Breast epithelium (tissue), 4 donors: Measurements from ENCODE around the gene FYCO1. TPM values are rescaled to one million over a fixed set of nuclear protein-coding genes. Genes with fewer than 3 reads are reported as not detected.

ENCODE experiments used
- DNase-seq, 2 donors: peaks; one replicate each; pipeline ENCODE4 v3.0.0-alpha.2; 2019; ENCODE audit warnings: low spot score in 2 of 2
- H3K27ac ChIP-seq, 2 donors: fragments of 200-600 bp; sonication (generic) in 1 of 2; one replicate each; pipeline ENCODE4 v1.5.1; 2016 to 2019; ENCODE audit warnings: mild to moderate bottlenecking in 1 of 2
- H3K27me3 ChIP-seq, 2 donors: fragments of 200-600 bp; sonication (generic) in 1 of 2; one replicate each; pipeline versions ENCODE4 v1.5.1 to v1.6.0; 2017 to 2019; ENCODE audit warnings: control low read depth in 1 of 2, mild to moderate bottlenecking in 1 of 2
- H3K36me3 ChIP-seq: fragments of 200-600 bp; one replicate; pipeline ENCODE4 v1.5.1; 2019
- H3K4me1 ChIP-seq, 2 donors: fragments of 200-600 bp; sonication (generic); one replicate each; pipeline ENCODE4 v1.5.1; 2016 to 2019; ENCODE audit warnings: control low read depth in 1 of 2
- H3K4me3 ChIP-seq, 3 donors: fragments of 200-600 bp; sonication (generic); 1 replicate in 2 of 3; 2 replicates in 1 of 3; pipeline ENCODE4 v1.5.1; 2016 to 2019; ENCODE audit warnings: mild to moderate bottlenecking in 3 of 3, moderate library complexity in 2 of 3
- H3K9me3 ChIP-seq, 2 donors: fragments of 200-600 bp; sonication (generic) in 1 of 2; one replicate each; pipeline ENCODE4 v1.5.1; 2016 to 2019; ENCODE audit warnings: control low read depth in 1 of 2
- POLR2A ChIP-seq: fragments of 450-650 bp; IDR thresholded peaks from one replicate; pipeline ENCODE4 v1.6.1; 2016; ENCODE audit warnings: antibody characterized with exemption, mild to moderate bottlenecking, moderate library complexity
- POLR2AphosphoS5 ChIP-seq, 3 donors: sonication (generic); formaldehyde crosslinking; IDR thresholded peaks; one replicate each; pipeline ENCODE4 v1.6.1; 2017; ENCODE audit warnings: antibody characterized with exemption in 3 of 3
- intact Hi-C: fragments of 100-400 bp; cut with DNase I; formaldehyde crosslinking; loops from one replicate; pipeline ENCODE4 v1.15.1; 2023; ENCODE audit warnings: low total_unique reads
- total RNA-seq, 3 donors: library from RNA; depleted of rRNA; stranded (reverse); fragments of >200 nt; gene quantifications; one replicate each; pipeline ENCODE4 v1.1.0, GENCODE V29; 2016
- TF ChIP-seq, protein P1 (sequence below), 3 donors: fragments of 450-650 bp; IDR thresholded peaks; one replicate each; pipeline ENCODE4 v1.5.1; 2016 to 2017; ENCODE audit warnings: antibody characterized with exemption in 3 of 3, mild to moderate bottlenecking in 3 of 3, moderate library complexity in 3 of 3

Gene FYCO1
- total RNA-seq, 3 donors from 2014 or later, result 40.7 to 48.2 (median 44.6) TPM

DNA sequence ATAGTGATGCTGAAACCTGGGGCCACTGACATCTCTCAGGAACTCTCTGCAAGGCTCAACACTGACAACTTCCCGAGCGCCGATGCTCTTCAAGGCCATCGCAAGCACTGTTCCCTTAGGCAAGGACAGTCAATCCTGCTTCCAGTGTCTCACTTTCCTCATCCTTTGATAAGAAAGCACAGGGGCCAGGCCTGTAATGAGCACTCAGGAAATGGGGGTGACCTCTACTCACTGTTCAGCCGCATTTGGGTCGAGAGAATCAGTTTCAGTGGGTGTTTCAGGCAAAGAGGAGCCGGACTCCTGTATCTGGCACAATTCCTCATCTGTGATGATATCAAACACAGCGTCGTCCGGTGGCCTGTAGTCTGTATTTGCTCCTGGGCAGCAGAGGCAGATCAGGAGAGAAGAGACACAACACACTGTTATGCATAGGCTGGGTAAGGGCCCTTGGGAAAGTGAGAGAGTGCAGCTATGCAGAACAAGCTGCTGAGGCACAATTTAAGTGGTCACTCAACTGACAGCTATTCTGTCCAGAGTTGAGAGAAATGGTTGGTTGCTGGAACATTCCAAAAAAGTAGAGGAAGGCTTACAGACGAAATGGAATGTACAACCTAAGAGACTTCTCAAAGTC lies 40.5 kb downstream of the FYCO1 start:
- Histone ChIP-seq H3K4me1 (no peaks in the 10 kb centered on the region), H3K36me3 (peaks cover 8% of the 10 kb centered on the region)
- TF ChIP-seq POLR2AphosphoS5 (IDR thresholded peaks at IDR 0.05), result no peak
- TF ChIP-seq, protein P1, sequence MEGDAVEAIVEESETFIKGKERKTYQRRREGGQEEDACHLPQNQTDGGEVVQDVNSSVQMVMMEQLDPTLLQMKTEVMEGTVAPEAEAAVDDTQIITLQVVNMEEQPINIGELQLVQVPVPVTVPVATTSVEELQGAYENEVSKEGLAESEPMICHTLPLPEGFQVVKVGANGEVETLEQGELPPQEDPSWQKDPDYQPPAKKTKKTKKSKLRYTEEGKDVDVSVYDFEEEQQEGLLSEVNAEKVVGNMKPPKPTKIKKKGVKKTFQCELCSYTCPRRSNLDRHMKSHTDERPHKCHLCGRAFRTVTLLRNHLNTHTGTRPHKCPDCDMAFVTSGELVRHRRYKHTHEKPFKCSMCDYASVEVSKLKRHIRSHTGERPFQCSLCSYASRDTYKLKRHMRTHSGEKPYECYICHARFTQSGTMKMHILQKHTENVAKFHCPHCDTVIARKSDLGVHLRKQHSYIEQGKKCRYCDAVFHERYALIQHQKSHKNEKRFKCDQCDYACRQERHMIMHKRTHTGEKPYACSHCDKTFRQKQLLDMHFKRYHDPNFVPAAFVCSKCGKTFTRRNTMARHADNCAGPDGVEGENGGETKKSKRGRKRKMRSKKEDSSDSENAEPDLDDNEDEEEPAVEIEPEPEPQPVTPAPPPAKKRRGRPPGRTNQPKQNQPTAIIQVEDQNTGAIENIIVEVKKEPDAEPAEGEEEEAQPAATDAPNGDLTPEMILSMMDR (IDR thresholded peaks at IDR 0.05), result no peak
- TF ChIP-seq POLR2A, result no peak

DNA sequence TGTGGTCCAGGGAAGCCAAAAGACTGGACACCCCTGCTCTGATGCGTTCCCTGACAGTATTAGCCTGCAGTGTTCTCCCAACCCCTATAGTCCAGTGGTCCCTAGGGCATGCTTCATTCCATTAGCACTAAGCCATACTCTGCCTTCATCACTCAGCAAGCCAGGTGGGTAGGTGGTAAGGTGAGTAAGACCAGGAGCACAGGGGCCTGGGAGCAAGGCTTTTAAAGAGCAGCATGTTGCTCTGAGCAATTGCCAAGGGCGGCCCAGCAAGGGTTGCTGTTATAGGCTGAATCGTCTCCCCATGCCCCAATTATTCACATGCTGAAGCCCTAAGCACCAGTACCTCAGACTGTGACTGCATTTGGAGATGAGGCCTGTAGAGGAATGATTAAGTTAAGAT lies 41.3 kb downstream of the FYCO1 start:
- DNase-seq, result no peak
- peaks cover 9% of the 10 kb centered on the region for H3K36me3 ChIP-seq
- no peak for TF ChIP-seq POLR2AphosphoS5 (IDR thresholded peaks at IDR 0.05)
- TF ChIP-seq POLR2A, result no peak
- TF ChIP-seq, protein P1 (IDR thresholded peaks at IDR 0.05), result no peak
- H3K27ac ChIP-seq, result no peak overlapping the region
- intact Hi-C loops, result no loop called here
- no peaks in the 10 kb centered on the region for H3K4me1 ChIP-seq
- H3K4me3 ChIP-seq, result no peak overlapping the region
- no peaks in the 10 kb centered on the region for H3K27me3 ChIP-seq
- H3K9me3 ChIP-seq, result no peaks in the 10 kb centered on the region

More for the DNA sequence above, 40.5 kb downstream of the FYCO1 start:
- DNase-seq, result no peak
- intact Hi-C loops, result no loop called here
- Histone ChIP-seq H3K9me3 (no peaks in the 10 kb centered on the region), H3K27me3 (no peaks in the 10 kb centered on the region), H3K27ac (no peak overlapping the region), H3K4me3 (no peak overlapping the region)

DNA sequence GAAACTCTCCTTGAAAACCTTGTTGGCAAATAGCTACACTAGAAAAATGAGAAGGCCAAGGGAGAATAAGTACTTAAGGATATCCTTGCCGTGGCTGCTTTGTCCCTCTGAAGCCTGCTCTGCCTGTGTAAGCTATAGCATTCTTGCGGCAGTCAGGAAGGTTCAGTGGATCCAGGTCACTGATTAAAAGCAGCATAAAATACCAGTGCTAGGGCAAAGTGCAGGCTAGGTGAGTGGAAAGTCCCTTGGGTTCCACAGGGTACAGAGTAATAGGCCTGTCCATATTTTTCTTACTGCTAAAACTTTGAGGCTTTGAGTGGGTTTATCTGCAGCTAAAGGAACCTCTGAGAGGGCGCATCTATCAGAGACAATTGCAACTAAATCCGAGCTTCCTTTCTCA lies 42.1 kb downstream of the FYCO1 start:
- intact Hi-C loops, result no loop called here
- Histone ChIP-seq H3K4me3 (no peak overlapping the region), H3K27ac (no peak overlapping the region), H3K27me3 (no peaks in the 10 kb centered on the region), H3K4me1 (no peaks in the 10 kb centered on the region), H3K36me3 (peaks cover 16% of the 10 kb centered on the region), H3K9me3 (no peaks in the 10 kb centered on the region)
- DNase-seq, result no peak
- TF ChIP-seq, protein P1 (IDR thresholded peaks at IDR 0.05), result no peak
- no peak for TF ChIP-seq POLR2A
- TF ChIP-seq POLR2AphosphoS5 (IDR thresholded peaks at IDR 0.05), result no peak

DNA sequence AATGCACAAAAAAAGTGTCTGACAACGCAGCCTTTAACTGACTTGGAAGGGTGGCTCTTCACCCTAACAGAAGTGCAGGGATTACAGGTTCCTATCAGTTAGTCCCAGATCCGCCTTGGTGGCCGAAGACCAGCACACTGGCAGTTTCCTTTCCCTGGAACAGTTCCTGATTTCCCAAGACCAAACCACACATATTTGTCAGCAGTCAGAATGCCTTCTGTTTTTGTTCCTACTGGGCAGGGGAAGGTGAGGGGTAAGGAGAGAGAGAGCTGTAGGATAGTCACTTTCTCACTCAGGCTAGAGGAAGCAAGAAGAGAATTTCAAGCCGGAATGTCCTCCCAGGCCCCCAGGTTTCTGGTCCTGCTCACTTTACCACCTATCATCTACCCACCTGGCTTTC lies 43.2 kb downstream of the FYCO1 start:
- Histone ChIP-seq H3K27me3 (no peaks in the 10 kb centered on the region), H3K27ac (no peak overlapping the region), H3K9me3 (no peaks in the 10 kb centered on the region), H3K4me3 (no peak overlapping the region), H3K4me1 (no peaks in the 10 kb centered on the region), H3K36me3 (peaks cover 17% of the 10 kb centered on the region)
- TF ChIP-seq, protein P1 (IDR thresholded peaks at IDR 0.05), result no peak
- TF ChIP-seq POLR2AphosphoS5 (IDR thresholded peaks at IDR 0.05), result no peak
- no peak for TF ChIP-seq POLR2A
- intact Hi-C loops, result no loop called here
- DNase-seq, result no peak

DNA sequence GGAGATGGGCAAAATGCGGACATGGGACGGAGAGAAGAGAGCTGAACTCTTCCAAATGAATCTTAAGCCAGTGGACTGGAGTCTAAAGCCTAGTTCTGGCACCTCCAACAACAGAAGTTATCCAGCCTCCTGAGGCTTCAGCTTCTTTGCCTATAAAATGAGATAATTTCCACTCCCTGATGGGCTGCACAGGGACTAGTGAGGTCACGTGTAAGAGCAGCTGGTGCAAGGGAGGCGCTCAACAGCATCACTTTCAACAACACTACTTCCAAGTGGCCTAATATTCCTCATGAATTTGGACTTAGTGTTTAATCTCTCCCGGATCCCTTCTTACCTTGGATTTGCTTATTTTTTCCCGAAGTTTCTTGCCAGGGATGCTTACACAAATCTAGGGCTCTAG lies 43.7 kb downstream of the FYCO1 start:
- no peak for DNase-seq
- no peak overlapping the region for H3K4me3 ChIP-seq
- H3K4me1 ChIP-seq, result no peaks in the 10 kb centered on the region
- TF ChIP-seq POLR2A, result no peak
- H3K27me3 ChIP-seq, result no peaks in the 10 kb centered on the region
- H3K36me3 ChIP-seq, result peaks cover 20% of the 10 kb centered on the region
- intact Hi-C loops, result no loop called here
- no peak overlapping the region for H3K27ac ChIP-seq
- H3K9me3 ChIP-seq, result no peaks in the 10 kb centered on the region
